Measurements from ENCODE around the gene GRB2. TPM values are rescaled to one million over a fixed set of nuclear protein-coding genes. Genes with fewer than 3 reads are reported as not detected.

The GRB2 gene
- total and polyA plus RNA-seq, 2 of the 8 experiments (the other 6 are each of a cell fraction or from before 2014, with no cell fraction given), result 44.2 to 101 TPM

DNA sequence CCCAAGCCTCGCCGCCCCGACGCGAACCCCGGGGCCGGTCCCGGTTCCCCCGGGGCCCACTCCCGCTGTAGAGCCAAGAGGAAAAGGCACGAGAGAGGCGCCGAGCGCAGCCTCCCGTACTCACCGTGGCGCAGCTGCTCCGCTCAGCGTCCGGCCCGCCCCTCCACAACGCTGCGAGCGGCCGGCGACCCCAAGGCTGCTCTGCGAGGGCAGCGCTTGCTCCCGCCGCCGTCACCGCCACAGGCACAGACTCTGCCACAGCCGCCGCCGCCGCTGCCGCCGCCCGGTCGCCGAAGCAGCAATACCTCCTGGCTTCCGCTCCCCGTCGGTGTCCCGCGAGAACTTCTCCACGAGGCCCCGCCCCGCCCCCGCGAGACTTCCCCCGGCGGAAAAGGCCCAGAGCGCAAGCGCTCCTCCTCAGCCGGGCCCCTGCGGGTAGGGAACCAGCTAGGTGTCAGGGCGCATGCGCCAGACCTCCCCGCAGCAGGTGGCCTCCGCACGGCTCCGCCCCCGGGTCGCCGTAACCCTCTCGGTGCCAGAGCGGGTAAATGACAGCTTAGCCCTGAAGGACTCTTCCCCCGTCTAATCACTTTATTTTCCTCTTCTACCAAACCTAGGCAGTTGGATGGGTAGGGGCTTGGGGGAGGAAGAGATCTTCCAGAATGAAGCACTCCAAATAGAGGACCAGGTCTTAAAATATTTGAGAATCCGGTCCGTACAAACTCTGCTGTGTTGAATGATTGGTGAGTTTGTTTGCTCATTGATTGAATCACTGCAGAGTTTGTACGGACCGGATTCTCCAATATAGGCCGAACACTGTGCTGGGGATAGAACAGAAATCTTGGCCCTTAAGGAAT, at the start of gene GRB2 (continued):
- TF ChIP-seq PHF8 (conservative IDR thresholded peaks at IDR 0.05; ENCODE audit: low read depth, low read length), result peak; percentile 94
- no peak for TF ChIP-seq RBBP5 (IDR thresholded peaks at IDR 0.05; ENCODE audit: borderline replicate concordance, low read depth, low read length)
- TF ChIP-seq, protein P1, sequence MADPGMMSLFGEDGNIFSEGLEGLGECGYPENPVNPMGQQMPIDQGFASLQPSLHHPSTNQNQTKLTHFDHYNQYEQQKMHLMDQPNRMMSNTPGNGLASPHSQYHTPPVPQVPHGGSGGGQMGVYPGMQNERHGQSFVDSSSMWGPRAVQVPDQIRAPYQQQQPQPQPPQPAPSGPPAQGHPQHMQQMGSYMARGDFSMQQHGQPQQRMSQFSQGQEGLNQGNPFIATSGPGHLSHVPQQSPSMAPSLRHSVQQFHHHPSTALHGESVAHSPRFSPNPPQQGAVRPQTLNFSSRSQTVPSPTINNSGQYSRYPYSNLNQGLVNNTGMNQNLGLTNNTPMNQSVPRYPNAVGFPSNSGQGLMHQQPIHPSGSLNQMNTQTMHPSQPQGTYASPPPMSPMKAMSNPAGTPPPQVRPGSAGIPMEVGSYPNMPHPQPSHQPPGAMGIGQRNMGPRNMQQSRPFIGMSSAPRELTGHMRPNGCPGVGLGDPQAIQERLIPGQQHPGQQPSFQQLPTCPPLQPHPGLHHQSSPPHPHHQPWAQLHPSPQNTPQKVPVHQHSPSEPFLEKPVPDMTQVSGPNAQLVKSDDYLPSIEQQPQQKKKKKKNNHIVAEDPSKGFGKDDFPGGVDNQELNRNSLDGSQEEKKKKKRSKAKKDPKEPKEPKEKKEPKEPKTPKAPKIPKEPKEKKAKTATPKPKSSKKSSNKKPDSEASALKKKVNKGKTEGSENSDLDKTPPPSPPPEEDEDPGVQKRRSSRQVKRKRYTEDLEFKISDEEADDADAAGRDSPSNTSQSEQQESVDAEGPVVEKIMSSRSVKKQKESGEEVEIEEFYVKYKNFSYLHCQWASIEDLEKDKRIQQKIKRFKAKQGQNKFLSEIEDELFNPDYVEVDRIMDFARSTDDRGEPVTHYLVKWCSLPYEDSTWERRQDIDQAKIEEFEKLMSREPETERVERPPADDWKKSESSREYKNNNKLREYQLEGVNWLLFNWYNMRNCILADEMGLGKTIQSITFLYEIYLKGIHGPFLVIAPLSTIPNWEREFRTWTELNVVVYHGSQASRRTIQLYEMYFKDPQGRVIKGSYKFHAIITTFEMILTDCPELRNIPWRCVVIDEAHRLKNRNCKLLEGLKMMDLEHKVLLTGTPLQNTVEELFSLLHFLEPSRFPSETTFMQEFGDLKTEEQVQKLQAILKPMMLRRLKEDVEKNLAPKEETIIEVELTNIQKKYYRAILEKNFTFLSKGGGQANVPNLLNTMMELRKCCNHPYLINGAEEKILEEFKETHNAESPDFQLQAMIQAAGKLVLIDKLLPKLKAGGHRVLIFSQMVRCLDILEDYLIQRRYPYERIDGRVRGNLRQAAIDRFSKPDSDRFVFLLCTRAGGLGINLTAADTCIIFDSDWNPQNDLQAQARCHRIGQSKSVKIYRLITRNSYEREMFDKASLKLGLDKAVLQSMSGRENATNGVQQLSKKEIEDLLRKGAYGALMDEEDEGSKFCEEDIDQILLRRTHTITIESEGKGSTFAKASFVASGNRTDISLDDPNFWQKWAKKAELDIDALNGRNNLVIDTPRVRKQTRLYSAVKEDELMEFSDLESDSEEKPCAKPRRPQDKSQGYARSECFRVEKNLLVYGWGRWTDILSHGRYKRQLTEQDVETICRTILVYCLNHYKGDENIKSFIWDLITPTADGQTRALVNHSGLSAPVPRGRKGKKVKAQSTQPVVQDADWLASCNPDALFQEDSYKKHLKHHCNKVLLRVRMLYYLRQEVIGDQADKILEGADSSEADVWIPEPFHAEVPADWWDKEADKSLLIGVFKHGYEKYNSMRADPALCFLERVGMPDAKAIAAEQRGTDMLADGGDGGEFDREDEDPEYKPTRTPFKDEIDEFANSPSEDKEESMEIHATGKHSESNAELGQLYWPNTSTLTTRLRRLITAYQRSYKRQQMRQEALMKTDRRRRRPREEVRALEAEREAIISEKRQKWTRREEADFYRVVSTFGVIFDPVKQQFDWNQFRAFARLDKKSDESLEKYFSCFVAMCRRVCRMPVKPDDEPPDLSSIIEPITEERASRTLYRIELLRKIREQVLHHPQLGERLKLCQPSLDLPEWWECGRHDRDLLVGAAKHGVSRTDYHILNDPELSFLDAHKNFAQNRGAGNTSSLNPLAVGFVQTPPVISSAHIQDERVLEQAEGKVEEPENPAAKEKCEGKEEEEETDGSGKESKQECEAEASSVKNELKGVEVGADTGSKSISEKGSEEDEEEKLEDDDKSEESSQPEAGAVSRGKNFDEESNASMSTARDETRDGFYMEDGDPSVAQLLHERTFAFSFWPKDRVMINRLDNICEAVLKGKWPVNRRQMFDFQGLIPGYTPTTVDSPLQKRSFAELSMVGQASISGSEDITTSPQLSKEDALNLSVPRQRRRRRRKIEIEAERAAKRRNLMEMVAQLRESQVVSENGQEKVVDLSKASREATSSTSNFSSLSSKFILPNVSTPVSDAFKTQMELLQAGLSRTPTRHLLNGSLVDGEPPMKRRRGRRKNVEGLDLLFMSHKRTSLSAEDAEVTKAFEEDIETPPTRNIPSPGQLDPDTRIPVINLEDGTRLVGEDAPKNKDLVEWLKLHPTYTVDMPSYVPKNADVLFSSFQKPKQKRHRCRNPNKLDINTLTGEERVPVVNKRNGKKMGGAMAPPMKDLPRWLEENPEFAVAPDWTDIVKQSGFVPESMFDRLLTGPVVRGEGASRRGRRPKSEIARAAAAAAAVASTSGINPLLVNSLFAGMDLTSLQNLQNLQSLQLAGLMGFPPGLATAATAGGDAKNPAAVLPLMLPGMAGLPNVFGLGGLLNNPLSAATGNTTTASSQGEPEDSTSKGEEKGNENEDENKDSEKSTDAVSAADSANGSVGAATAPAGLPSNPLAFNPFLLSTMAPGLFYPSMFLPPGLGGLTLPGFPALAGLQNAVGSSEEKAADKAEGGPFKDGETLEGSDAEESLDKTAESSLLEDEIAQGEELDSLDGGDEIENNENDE (IDR thresholded peaks at IDR 0.05; ENCODE audit: insufficient replicate concordance, low read length), result no peak
- no peak for TF ChIP-seq BACH1 (IDR thresholded peaks at IDR 0.05; ENCODE audit: low read length)
- TF ChIP-seq, protein P2, sequence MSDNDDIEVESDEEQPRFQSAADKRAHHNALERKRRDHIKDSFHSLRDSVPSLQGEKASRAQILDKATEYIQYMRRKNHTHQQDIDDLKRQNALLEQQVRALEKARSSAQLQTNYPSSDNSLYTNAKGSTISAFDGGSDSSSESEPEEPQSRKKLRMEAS (IDR thresholded peaks at IDR 0.05), result 0 out of 2 replicates have a peak, but pooled peaks have one; percentile 25
- TF ChIP-seq SP4 (IDR thresholded peaks at IDR 0.05; ENCODE audit: low read length), result no peak
- no peak for TF ChIP-seq TEAD4 (IDR thresholded peaks at IDR 0.05; ENCODE audit: low read depth, low read length)
- no peak for TF ChIP-seq SIX5 (IDR thresholded peaks at IDR 0.05; ENCODE audit: low read depth, low read length)
- peak; percentile 66; the same call in 1 of the 2 replicates for TF ChIP-seq EGR1 (IDR thresholded peaks at IDR 0.05; ENCODE audit: borderline replicate concordance, low read depth, low read length)
- TF ChIP-seq BRCA1 (IDR thresholded peaks at IDR 0.05; ENCODE audit: low read depth, low read length), result peak; percentile 69

All from H1 (cell line).